ENCODE data around the gene HIC1. TPM values are rescaled to one million over a fixed set of nuclear protein-coding genes. Genes with fewer than 3 reads are reported as not detected.
A peak's percentile ranks its signal among the peaks of the same experiment; 100 is the strongest.

HIC1 gene
- 0.10 TPM for polyA plus RNA-seq (2013, experiment 1 of 2)
- 0.10 TPM for polyA plus RNA-seq (2013, experiment 2 of 2)

DNA sequence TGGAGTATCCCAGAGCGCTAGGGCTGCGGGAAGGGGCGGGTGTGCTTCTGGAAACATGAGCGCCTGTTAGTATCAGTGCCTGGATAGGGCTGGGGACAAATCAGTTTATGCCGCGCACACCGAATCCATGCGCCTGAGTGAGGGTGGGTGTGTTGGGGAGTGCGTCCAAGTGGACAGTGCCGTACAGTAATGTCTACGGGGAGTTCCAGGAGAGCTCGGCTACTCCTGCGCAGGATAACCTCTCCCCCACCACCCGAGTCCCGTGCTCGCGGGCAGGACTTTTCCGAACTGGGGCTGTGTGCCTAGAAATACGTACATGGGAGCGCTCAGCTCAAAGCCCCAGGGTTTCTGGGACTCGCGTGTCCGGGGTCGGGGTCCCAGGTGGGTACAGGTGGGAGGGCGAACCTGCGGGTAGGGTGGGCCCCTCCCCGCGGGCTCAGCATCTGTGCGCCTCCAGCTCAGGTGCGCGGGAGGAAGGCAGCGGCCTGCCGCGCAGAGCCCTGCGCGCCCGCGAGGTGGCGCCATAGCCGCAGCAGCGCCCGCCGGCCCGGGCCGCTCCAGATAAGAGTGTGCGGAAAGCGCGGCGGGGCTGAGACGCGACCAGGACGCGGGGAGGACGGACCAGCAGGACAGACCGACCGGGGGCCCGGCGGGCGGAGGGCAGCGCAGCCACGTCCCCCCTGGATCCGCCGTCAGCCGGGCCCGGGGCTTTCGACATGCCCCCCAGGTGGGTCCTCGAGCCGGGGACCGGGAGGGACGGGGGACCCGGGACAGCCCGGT is at the start of gene HIC1:
Gene HIC1 (plus strand): TSS at position 592 of the 780 bp plus-strand sequence. CDS start 1,588 bp downstream, outside the sequence.
- Histone ChIP-seq H3K27ac (ENCODE audit: low read depth, low read length) (no peak within 1 kb of the TSS), H2AK5ac (ENCODE audit: low read length) (no peak within 1 kb of the TSS), H3K79me2 (ENCODE audit: control insufficient read depth, insufficient read depth, low read length) (no peaks in the 10 kb centered on the region), H2BK5ac (ENCODE audit: low read length) (no peak within 1 kb of the TSS), H4K5ac (ENCODE audit: low read length) (no peak within 1 kb of the TSS), H3K4me3 (ENCODE audit: low read length) (no peak within 1 kb of the TSS), H3K56ac (ENCODE audit: low read length) (no peak within 1 kb of the TSS), H3K27me3 (ENCODE audit: insufficient read depth, low read length, poor library complexity) (peaks cover 53% of the 10 kb centered on the region), H2BK15ac (replicated peaks; ENCODE audit: low read depth) (no peak within 1 kb of the TSS), H3K18ac (ENCODE audit: low read length) (peak within 1 kb of the TSS; percentile 8), H3K9ac (ENCODE audit: low read length) (no peak within 1 kb of the TSS), H2BK120ac (ENCODE audit: low read depth, low read length) (no peak within 1 kb of the TSS), H3K79me1 (ENCODE audit: low read length) (no peaks in the 10 kb centered on the region), H3K36me3 (ENCODE audit: control insufficient read depth, insufficient read depth, low read length) (no peaks in the 10 kb centered on the region), H3K4me1 (ENCODE audit: control insufficient read depth, low read depth, low read length) (no peaks in the 10 kb centered on the region), H3K4ac (ENCODE audit: low read depth, low read length) (no peak within 1 kb of the TSS), H3K4me2 (ENCODE audit: low read length) (peak within 1 kb of the TSS; percentile 44), H3K23ac (ENCODE audit: low read length) (no peak within 1 kb of the TSS), H4K8ac (ENCODE audit: low read depth, low read length) (no peak within 1 kb of the TSS)
- no CpG with 5 or more reads among the region's 72 CpGs for WGBS (ENCODE audit: extremely low coverage, insufficient coverage, low lambda C conversion rate)
- DNase-seq = peak; percentile 68

GRCh38 chr17:2008332-2009126 is 46.4 kb upstream of the HIC1 start:
- Histone ChIP-seq H3K23ac (ENCODE audit: low read length) (no peak overlapping the region), H4K8ac (ENCODE audit: low read depth, low read length) (no peak overlapping the region), H2BK120ac (ENCODE audit: low read depth, low read length) (no peak overlapping the region), H2AK5ac (ENCODE audit: low read length) (no peak overlapping the region), H3K18ac (ENCODE audit: low read length) (no peak overlapping the region), H3K79me2 (ENCODE audit: control insufficient read depth, insufficient read depth, low read length) (no peaks in the 10 kb centered on the region), H3K79me1 (ENCODE audit: low read length) (no peaks in the 10 kb centered on the region), H3K56ac (ENCODE audit: low read length) (no peak overlapping the region), H2BK15ac (replicated peaks; ENCODE audit: low read depth) (no peak overlapping the region), H2BK5ac (ENCODE audit: low read length) (no peak overlapping the region), H3K4ac (ENCODE audit: low read depth, low read length) (no peak overlapping the region), H3K9ac (ENCODE audit: low read length) (no peak overlapping the region), H3K27me3 (ENCODE audit: insufficient read depth, low read length, poor library complexity) (no peaks in the 10 kb centered on the region), H3K36me3 (ENCODE audit: control insufficient read depth, insufficient read depth, low read length) (no peaks in the 10 kb centered on the region), H4K5ac (ENCODE audit: low read length) (no peak overlapping the region), H3K27ac (ENCODE audit: low read depth, low read length) (no peak overlapping the region), H3K4me1 (ENCODE audit: control insufficient read depth, low read depth, low read length) (peaks cover 9% of the 10 kb centered on the region), H3K4me3 (ENCODE audit: low read length) (no peak overlapping the region), H3K4me2 (ENCODE audit: low read length) (no peak overlapping the region)
- no CpG with 5 or more reads among the region's 15 CpGs for WGBS (ENCODE audit: extremely low coverage, insufficient coverage, low lambda C conversion rate)
- DNase-seq = no peak

DNA sequence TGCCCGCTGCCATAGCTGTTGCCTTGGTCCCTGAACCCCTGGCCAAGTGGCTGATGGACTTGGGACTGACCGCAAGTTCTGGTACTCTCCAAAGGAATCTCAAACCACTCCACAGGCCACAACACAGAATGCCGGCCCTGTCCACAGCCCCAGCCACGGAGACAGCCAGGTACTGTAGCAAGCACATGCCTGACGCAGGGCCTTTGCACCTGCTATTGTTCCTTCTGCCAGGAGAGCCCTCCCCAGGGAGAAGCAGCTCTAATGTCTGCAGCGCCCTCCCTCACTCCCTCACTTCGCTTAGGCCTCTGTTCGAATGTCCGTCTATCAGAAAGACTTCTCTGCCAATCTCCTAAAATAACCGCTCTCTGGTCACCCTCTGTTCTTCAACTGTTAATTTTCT is 45.2 kb upstream of the HIC1 start:
- Histone ChIP-seq H4K5ac (ENCODE audit: low read length) (no peak overlapping the region), H3K4me1 (ENCODE audit: control insufficient read depth, low read depth, low read length) (peaks cover 9% of the 10 kb centered on the region), H4K8ac (ENCODE audit: low read depth, low read length) (no peak overlapping the region), H3K27me3 (ENCODE audit: insufficient read depth, low read length, poor library complexity) (no peaks in the 10 kb centered on the region), H2BK15ac (replicated peaks; ENCODE audit: low read depth) (no peak overlapping the region), H3K9ac (ENCODE audit: low read length) (no peak overlapping the region), H2AK5ac (ENCODE audit: low read length) (no peak overlapping the region), H3K36me3 (ENCODE audit: control insufficient read depth, insufficient read depth, low read length) (no peaks in the 10 kb centered on the region), H3K4me2 (ENCODE audit: low read length) (no peak overlapping the region), H3K4me3 (ENCODE audit: low read length) (no peak overlapping the region), H3K18ac (ENCODE audit: low read length) (no peak overlapping the region), H3K79me1 (ENCODE audit: low read length) (no peaks in the 10 kb centered on the region), H3K79me2 (ENCODE audit: control insufficient read depth, insufficient read depth, low read length) (no peaks in the 10 kb centered on the region), H3K4ac (ENCODE audit: low read depth, low read length) (no peak overlapping the region), H3K56ac (ENCODE audit: low read length) (no peak overlapping the region), H3K27ac (ENCODE audit: low read depth, low read length) (no peak overlapping the region), H2BK5ac (ENCODE audit: low read length) (no peak overlapping the region), H2BK120ac (ENCODE audit: low read depth, low read length) (no peak overlapping the region), H3K23ac (ENCODE audit: low read length) (no peak overlapping the region)
- no CpG with 5 or more reads among the region's 10 CpGs for WGBS (ENCODE audit: extremely low coverage, insufficient coverage, low lambda C conversion rate)
- no peak for DNase-seq

- H3K9ac ChIP-seq (ENCODE audit: low read length) = no peak overlapping the region
- H3K23ac ChIP-seq (ENCODE audit: low read length) = no peak overlapping the region
- H2AK5ac ChIP-seq (ENCODE audit: low read length) = no peak overlapping the region
- no peak overlapping the region for H4K8ac ChIP-seq (ENCODE audit: low read depth, low read length)
- no peak overlapping the region for H3K18ac ChIP-seq (ENCODE audit: low read length)
- peaks cover 9% of the 10 kb centered on the region for H3K4me1 ChIP-seq (ENCODE audit: control insufficient read depth, low read depth, low read length)
- no peak overlapping the region for H2BK120ac ChIP-seq (ENCODE audit: low read depth, low read length)
- no peak overlapping the region for H3K27ac ChIP-seq (ENCODE audit: low read depth, low read length)
- no peaks in the 10 kb centered on the region for H3K79me1 ChIP-seq (ENCODE audit: low read length)
- peak overlapping the region; percentile 62 for H3K56ac ChIP-seq (ENCODE audit: low read length)
- no peaks in the 10 kb centered on the region for H3K79me2 ChIP-seq (ENCODE audit: control insufficient read depth, insufficient read depth, low read length)
- no peak overlapping the region for H2BK15ac ChIP-seq (replicated peaks; ENCODE audit: low read depth)
- no peaks in the 10 kb centered on the region for H3K36me3 ChIP-seq (ENCODE audit: control insufficient read depth, insufficient read depth, low read length)
- peak; percentile 58 for DNase-seq
- H3K4ac ChIP-seq (ENCODE audit: low read depth, low read length) = no peak overlapping the region
- WGBS (ENCODE audit: extremely low coverage, insufficient coverage, low lambda C conversion rate) = no CpG with 5 or more reads among the region's 24 CpGs
- H3K4me3 ChIP-seq (ENCODE audit: low read length) = no peak overlapping the region
- no peak overlapping the region for H2BK5ac ChIP-seq (ENCODE audit: low read length)
- H3K27me3 ChIP-seq (ENCODE audit: insufficient read depth, low read length, poor library complexity) = no peaks in the 10 kb centered on the region
- no peak overlapping the region for H3K4me2 ChIP-seq (ENCODE audit: low read length)
- no peak overlapping the region for H4K5ac ChIP-seq (ENCODE audit: low read length)
Observed at GRCh38 chr17:2011411-2012371, 43.2 kb upstream of the HIC1 start.

GRCh38 chr17:2012499-2012898 is 42.4 kb upstream of the HIC1 start:
- no peak overlapping the region for H3K18ac ChIP-seq (ENCODE audit: low read length)
- H2BK5ac ChIP-seq (ENCODE audit: low read length) = no peak overlapping the region
- H2BK15ac ChIP-seq (replicated peaks; ENCODE audit: low read depth) = no peak overlapping the region
- no peak overlapping the region for H3K56ac ChIP-seq (ENCODE audit: low read length)
- no peak overlapping the region for H3K9ac ChIP-seq (ENCODE audit: low read length)
- no peak overlapping the region for H3K27ac ChIP-seq (ENCODE audit: low read depth, low read length)
- peaks cover 9% of the 10 kb centered on the region for H3K4me1 ChIP-seq (ENCODE audit: control insufficient read depth, low read depth, low read length)
- no peak overlapping the region for H3K4me2 ChIP-seq (ENCODE audit: low read length)
- H3K36me3 ChIP-seq (ENCODE audit: control insufficient read depth, insufficient read depth, low read length) = no peaks in the 10 kb centered on the region
- no peak overlapping the region for H2AK5ac ChIP-seq (ENCODE audit: low read length)
- no peaks in the 10 kb centered on the region for H3K79me1 ChIP-seq (ENCODE audit: low read length)
- H3K23ac ChIP-seq (ENCODE audit: low read length) = no peak overlapping the region
- H3K4ac ChIP-seq (ENCODE audit: low read depth, low read length) = no peak overlapping the region
- DNase-seq = no peak
- H3K27me3 ChIP-seq (ENCODE audit: insufficient read depth, low read length, poor library complexity) = no peaks in the 10 kb centered on the region
- H3K79me2 ChIP-seq (ENCODE audit: control insufficient read depth, insufficient read depth, low read length) = no peaks in the 10 kb centered on the region
- WGBS (ENCODE audit: extremely low coverage, insufficient coverage, low lambda C conversion rate) = no CpG with 5 or more reads among the region's 4 CpGs
- no peak overlapping the region for H2BK120ac ChIP-seq (ENCODE audit: low read depth, low read length)
- H3K4me3 ChIP-seq (ENCODE audit: low read length) = no peak overlapping the region
- H4K5ac ChIP-seq (ENCODE audit: low read length) = no peak overlapping the region
- no peak overlapping the region for H4K8ac ChIP-seq (ENCODE audit: low read depth, low read length)

All from mesendoderm (in vitro differentiated cells).